NCI-H748 treated with DMSO at 0.1 percent for 48 hours (cell line): ENCODE measurements around the gene AKNA.

Experiments used
- DNase-seq: peaks from one replicate; lab custom pipeline; 2025; lab: John Stamatoyannopoulos, UW

The AKNA gene, protein sequence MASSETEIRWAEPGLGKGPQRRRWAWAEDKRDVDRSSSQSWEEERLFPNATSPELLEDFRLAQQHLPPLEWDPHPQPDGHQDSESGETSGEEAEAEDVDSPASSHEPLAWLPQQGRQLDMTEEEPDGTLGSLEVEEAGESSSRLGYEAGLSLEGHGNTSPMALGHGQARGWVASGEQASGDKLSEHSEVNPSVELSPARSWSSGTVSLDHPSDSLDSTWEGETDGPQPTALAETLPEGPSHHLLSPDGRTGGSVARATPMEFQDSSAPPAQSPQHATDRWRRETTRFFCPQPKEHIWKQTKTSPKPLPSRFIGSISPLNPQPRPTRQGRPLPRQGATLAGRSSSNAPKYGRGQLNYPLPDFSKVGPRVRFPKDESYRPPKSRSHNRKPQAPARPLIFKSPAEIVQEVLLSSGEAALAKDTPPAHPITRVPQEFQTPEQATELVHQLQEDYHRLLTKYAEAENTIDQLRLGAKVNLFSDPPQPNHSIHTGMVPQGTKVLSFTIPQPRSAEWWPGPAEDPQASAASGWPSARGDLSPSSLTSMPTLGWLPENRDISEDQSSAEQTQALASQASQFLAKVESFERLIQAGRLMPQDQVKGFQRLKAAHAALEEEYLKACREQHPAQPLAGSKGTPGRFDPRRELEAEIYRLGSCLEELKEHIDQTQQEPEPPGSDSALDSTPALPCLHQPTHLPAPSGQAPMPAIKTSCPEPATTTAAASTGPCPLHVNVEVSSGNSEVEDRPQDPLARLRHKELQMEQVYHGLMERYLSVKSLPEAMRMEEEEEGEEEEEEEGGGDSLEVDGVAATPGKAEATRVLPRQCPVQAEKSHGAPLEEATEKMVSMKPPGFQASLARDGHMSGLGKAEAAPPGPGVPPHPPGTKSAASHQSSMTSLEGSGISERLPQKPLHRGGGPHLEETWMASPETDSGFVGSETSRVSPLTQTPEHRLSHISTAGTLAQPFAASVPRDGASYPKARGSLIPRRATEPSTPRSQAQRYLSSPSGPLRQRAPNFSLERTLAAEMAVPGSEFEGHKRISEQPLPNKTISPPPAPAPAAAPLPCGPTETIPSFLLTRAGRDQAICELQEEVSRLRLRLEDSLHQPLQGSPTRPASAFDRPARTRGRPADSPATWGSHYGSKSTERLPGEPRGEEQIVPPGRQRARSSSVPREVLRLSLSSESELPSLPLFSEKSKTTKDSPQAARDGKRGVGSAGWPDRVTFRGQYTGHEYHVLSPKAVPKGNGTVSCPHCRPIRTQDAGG (N-terminal part only)

DNA sequence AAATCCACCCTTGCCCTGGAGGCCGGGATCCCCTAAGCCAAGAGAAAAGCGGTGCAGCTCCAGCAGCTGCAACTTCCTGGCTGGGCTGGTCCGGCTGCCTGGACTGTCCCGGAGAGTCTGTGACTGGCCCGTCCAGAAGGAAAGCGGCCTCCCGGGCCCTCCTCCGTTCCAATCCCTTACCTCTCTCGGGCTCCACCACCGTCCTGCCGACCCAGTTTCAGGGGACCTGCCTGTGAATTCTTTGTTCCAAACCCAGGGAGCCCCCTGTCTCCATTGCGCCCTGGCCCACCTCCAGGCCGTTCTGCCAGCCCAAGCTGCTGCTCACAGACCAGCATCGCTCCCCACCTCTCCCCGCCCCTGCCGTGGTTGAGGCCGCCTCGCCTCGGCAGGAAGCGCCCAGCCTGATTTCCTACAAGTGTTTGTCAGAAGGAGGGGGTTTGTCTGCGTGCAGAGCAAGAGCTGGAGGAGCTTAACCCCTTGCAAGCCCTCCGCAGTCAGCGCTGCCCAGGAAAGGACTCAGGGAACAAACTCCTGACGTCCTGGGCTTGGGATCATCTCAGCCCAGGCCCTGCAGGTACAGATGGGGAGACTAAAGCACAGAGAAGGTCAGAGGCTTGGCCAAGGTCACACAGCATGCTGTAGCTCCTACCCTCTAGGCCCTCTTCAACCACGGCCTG is at the start of gene AKNA:
Gene AKNA (minus strand): TSS at position 303 of the 677 bp plus-strand sequence. CDS start 6,649 bp downstream, outside the sequence.
- no peak for DNase-seq

DNA sequence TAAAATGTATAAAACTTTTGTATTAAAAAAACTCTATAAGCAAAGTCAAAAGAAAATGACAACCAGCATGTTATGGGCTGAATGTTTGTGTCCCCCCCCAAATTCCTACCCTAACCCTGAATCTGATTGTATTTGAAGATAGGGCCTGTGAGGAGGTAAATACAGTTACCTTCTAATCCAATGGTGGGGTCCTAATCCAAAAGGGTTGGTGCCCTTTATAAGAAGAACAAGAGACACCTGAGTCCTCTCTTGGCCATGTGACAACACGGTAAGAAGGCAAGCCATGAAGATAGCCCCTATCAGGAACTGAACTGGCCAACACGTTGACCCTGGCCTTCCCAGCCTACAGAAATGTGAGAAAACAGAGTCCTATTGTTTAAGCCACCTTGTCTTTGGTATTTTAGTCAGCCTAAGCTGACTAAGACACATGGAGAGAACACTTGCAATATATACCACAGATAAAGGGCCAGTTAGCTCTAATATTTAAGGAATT is 49.7 kb upstream of the AKNA start:
- DNase-seq: no peak

DNA sequence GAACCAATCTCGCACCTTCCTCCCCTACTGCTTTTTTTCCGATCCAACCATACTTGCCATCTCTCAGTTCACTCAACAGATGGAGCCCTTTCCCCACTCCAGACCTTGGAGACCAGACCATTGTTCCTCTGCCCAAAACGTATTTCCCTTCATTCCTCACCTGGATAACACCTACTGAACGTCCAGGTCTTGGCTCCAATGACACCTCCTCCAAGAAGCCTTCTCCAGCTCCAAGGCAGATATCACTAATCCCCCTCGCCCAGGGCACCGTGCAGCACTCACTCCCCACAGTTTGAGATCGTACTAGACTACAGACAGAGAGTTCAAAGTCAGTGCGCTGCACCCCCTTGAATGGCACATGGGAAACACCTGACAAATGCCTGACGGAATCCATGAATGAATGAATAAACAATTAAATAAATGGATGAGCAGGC is 47.1 kb upstream of the AKNA start:
- peak; percentile 19 for DNase-seq

DNA sequence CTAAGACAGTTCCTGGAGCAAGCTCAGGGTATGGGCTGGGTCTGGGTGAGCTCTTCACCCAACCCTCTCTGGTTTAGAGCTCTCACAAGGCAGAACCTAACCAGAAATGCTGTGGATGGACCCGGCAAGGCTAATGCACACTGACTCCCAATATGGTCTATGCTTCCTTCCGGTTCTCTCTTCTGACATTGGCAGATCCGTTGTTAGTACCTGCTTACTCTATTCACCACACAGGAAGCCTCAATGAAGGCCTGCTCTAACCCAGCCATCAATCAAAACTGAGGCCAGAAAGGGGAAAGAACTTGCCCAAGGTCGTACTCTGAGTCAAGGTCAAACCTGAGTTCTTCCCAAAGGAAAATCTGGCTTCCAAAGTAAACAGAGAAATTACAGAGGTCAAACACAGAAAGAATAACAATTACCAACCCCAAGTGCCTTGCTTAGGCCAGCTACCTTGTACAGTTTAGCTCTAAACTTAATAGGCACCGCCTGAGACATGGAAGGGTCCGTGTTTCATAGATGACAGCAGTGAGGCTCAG is 46.0 kb upstream of the AKNA start:
- DNase-seq: no peak

DNA sequence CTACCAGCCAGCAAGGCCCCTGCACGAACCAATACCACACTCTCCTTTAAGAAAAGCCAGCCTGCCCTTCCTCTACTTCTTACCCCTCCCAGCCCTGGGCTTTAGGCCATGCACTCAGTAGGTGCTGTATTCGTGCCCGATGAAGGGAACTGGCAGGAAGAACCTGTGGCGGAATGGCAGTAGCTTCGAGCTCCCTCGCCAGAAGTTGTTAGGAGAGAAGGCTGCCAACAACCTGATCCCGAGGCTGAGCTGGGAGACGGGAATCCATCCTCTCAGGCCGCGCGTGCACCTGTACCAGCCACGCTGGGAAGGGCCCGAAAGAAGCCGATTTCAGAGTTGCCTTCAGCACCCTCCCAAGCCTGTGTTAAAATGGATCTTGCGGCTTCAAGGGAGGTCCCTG is 45.3 kb upstream of the AKNA start:
- no peak for DNase-seq

DNA sequence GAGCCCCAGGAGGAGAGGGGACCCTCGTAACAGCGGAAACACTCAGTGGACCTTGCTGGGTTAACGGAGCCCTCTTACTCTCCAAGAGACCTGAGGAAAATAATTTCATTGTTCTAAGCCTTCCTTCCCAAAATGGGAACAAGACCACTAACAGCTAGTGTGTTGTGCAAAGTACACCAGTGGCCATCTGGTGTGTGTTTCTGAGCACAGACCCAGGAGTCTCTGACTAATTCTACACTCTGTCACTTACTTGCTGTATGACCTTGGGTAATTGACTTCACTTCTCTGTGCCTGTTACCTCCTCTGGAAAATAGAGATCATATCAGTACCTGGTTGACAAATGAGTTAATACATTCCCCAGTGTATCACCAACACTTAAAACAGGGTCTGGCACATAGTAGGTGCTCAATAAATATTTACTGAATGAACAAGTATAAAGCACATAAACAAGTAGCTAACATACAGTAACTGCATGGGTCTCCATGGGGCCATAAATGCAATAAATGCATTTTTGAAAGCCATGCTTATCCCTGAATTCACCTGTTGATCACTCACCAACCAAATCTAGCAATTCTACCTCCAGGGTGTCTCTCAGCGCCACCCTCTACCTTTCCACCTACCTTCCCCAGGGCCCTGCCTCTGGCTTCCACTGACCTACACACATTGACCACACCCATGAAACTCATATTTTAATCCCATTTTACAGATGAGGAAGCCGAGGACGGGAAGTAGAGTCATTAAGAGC is 44.7 kb upstream of the AKNA start:
- no peak for DNase-seq

DNA sequence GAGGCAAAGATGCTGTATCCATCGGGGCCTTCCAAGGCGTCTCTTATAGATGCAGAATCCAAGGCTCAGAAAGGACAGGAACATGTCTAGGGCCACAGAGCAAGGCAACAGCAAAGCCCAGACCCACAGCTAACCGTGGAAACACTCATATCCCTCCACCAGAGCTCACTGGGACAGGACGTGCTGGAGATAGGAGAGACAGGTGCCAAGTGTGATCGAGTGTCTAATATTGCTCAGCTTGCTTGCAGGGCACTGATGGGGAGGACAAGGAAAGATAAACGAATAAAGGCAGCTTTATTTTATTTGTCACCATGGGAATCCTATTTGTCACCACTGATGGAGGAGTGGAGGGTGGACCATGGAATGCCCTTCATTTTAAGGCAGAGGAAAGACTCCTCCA is 44.0 kb upstream of the AKNA start:
- DNase-seq: no peak

DNA sequence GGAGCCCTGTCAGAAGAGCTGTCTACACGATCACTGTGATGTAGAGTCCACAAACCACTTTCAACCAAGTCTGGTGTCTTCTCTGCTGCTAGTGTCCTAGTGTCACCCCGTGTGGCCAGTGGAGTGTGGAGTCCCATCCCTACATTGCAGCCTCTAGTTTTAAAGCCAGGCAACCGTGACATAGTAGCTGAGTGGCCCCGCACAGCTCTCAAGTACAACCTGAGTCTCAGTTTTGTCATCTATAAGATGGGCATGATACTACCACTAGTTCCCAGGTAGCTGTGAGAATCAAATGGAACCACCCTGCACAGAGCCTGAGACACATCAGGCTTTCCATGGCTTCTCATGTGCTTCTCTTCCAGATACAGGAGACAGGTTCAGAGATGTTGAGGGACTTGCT is 43.2 kb upstream of the AKNA start:
- DNase-seq: no peak

DNA sequence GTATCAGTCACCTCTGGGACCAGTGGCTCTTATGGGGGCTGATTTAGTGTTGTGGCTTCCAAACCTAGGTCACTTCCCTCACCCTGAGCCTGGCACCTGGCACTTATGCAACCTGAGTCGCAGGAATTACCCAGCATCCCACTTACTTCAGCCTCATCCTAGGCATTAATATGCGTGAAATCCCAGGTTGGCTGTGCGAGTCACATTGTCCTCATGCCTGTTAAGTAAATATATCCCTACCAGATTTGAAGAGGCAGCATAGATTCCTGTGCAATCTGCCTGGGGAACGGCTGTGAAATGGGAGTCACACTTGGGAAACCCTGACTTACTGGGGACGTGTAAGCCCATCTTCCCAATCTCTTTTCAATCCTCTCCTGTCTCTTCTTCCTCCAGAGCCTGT is 42.7 kb upstream of the AKNA start:
- no peak for DNase-seq

DNA sequence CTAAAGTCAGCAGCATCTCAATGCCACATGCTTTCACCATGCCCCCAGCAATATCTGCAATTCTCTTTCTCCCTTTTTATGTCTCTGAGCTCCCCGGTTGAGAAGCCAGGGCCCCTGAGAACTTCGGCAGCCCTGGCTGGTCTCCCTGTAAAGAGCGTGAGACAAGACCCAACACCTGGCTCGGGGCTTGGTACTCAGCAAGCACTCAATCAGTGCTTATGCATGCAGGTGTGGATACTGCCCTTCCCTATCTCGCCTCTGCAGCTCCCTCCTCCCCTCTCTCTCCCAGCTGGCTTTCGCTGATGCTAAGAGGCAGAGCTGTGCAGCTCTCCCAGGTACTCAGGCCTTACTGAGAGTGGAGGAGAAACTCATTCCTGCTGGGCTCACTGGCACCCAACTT is 41.7 kb upstream of the AKNA start:
- DNase-seq: no peak

DNA sequence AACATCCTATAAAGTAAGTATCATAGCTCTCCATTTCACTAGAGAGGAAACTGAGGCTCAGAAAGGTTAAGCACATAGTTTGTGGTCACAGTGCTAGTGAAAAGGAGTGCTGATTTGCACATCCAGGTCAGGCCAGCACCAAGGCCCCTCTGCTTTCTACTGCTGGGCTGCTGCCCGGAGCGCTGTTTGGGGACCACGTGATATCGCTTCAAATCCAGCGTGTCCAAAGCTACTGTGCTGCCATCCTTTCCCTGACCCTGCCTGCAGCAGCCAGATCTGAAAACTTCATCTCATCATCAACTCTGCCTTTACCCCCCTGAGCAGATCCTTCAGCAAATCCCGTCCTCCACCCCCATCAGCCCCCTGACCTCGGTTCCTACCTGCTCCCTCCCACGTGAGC is 40.7 kb upstream of the AKNA start:
- no peak for DNase-seq

DNA sequence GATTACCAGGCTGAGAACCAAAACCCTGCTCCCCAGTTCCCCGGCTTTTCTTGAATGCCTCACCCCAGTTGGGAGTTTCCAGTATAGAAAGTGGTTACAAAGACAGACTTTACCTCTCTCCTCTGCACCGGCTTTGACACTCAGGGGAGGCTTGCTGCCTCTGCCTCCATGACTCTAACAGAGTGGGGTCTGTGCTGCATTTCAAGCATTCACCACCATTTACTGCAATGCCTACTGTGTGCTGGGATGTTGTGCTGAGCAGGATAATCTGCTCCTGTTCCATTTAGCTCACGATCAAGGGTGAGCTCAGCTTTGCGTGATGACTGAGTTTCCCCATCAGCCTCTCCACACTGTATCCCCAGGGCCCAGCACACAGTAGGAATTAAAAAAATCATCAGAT is 39.9 kb upstream of the AKNA start:
- DNase-seq: no peak

DNA sequence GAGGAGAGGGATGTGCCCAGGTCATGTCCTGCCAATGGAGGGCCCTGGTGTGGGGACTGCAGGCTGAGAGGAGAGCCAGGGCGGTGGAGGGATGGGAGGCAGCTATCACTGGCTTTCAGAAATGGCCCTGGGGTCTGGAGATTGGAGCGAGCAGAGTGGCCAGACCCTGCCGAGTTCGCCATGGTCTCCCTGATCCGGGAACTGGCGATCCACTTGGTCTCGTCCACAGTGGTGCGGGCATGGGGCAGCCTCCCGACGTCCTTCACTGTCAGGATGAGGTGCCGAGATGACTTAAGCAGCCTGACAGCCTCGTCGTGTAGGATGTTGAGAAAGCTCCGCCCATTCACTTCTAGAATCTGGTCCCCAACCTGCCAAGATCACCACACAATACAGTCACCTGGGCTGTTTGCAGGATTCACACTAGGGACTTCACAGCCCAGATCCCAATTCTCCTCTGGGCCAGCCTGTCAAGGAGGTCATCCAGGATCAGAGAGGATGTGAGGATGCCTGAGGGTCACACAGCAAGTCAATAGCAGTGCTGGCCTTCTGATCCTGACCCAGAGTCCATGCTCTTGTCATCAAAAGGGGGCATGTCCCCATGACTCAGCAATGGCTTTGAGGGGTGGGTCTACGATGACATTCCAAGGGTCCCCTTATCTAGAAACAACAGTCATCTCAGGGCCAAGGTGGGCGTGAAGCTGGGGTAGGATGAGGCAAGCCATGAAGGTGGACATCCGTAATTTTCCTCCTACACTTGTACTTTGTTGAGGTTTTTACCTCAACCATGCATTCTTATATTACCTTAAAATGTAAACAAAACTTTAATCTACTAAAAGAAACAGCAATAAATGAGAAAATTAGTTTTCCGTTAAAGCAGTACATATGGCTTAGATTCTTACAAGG is 38.5 kb upstream of the AKNA start:
- DNase-seq: no peak

DNA sequence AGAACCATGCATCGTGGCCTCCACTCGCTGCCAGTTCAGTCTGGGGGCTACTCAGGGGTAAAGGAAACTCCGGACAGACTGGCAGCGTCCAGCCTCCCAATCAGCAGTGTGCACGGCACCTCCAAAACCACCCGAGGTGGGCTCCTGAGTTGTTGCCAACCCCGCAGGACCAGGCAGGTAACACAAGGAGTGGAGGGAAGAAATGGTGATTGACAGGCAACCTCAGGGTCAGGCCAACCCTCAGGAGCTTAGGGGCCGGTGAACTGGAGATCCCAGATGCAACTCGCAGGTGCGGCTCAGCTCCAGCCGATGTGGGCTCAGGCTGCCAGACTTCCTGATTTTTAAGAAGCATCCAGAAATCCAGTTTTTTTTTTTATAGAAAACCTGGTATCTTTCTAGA is 37.3 kb upstream of the AKNA start:
- DNase-seq: no peak

DNA sequence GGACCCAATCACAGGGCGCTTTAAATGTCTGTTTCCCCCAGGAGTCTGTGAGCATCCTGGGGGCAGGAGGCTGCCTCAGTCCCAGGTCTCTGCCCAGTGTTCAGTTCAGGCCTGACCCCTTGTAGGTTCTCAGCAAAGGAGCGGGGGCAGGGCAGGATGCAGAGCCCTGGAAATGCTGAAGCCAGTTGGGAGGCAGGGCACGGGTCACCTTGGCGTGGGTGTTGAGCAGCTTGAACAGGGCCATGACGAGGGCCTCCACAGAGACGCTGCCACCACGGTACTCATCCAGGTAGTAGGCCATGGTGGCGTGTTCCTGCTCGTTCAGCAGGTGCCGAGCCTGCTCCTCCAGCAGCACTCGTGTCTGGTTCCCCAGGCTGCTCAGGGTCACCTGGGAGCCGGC is 36.3 kb upstream of the AKNA start:
- no peak for DNase-seq

DNA sequence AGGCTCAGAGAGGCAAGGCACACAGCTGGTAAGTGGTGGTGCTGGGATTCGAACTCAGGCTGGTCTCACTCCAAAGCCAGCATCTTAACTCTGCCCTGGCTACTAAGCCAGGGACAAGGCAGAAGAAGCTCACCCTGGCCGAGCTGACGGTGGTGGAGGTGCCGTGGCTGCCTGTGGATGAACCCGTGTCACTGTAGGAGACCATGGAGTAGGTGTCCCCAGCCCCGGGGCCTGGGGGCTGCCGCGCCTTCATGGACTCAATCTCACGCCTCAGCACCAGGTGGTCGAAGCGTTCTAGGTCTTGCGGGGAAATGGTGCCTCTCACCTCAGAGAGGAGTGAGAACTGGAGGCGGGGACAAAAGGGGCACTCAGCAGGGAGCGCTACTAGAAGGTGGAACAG is 35.4 kb upstream of the AKNA start:
- no peak for DNase-seq

DNA sequence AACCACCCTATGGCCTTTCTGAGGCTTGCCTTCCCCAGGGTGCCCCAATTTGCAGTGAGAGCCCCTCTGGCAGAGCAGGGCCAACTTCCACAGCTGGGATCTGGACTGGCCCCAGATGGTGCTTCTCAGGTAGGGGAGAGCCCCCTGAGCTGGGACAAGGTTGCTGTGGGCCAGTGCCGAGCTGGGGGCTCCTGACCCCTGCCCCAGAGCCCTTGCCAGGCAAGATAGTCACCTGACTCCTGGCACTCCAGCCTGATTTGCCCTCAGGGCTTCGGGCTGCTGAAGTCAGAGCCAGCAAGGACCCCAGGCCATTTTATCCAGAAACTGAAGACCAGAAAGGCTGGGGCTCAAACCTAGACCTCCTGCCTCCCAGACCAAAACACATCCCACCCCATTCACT is 33.4 kb upstream of the AKNA start:
- DNase-seq: no peak

DNA sequence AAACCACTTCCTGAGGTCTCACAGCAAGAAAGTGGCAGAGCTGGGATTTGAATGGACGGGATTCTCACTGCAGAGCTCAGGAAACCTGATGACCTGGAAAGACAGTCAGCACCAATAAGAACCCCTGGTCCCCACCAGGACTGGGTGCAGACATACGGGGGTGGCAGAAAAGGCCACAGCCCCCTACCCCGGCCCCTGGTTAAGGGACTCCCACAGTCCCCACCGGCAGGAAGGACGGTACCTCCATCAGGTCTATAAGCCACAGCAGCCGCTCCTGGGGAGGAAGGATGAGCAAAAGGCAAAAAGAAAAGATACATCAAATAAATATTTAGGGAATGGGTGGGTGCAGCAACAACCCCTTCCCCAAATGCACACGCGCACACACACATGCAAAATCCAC is 32.0 kb upstream of the AKNA start:
- no peak for DNase-seq

DNA sequence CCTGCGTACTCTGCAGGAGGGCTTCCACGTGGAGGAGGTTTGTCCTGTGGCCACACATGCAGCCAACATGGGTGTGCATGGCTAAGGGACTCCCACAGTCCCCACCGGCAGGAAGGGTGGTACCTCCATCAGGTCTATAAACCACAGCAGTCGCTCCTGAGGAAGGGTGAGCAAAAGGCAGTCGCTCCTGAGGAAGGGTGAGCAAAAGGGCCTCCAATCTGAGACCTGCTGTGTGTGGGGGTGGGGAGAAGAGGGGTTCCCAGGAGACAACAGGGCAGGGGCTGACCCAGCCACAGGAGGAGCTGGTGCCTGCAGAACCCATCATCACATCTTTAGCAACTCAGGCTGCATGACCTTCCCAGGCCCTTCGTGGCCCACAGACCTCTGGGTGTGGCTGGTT is 30.3 kb upstream of the AKNA start:
- DNase-seq: no peak

DNA sequence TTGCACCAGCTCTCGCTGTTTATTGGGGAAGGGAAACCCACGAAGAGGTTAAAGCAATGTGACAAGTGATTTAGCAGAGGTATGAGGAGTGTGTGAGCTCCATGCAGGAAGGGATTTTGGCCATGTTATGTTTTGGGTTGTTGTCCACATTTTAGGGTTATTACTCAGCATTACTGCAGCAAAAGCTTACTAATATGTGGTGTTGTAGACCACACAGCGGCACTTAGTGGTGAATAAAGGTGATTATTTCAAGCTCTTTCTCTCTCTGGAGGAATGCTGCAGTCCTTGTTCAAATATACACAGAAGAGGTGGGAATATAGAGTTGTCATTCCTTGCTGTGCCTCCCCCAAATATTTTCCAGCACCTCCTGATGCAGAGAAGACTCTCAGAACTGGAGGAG is 29.7 kb upstream of the AKNA start:
- DNase-seq: no peak
